ENCODE measurements around the gene CCNE1.

The CCNE1 gene

GRCh38 chr19:29845574-29846176 lies 33.9 kb downstream of the CCNE1 start:
- DNase-seq = peak; percentile 39 to 70

DNA sequence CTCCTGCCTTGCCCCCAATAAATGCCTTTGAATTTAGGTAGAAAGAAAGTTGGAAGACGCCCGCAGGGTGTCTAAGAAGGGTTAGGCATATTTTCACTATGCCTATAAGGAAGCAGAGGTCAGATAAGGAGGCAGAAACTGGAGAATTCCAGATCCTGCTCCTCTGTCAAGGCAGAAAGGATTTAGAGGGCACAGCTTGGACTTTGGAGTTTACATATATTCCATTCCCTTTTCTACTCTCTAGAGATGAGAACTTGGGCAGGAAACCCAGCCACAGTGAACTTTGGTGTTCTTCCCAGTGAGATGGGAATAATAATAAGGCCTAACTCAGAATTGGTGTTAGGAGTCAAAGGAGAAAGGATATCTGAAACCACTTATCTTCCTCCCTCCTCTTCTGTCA lies 37.4 kb downstream of the CCNE1 start:
- no peak for DNase-seq

DNA sequence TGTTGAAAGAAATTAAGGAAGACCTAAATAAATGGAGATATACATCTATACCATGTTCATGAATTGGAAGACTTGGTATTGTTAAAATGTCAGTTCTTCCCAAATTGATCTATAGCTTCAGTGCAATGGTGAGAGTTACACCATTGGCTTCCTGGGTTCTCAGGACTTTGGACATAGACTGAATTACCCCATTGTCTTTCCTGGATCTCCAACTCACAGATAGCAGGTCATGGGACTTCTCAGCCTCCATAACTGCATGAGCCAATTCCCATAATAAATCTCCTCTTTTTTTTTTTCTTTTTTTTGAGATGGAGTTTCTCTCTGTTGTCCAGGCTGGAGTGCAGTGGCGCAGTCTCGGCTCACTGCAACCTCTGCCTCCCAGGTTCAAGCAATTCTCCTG lies 38.7 kb downstream of the CCNE1 start:
- DNase-seq = no peak

DNA sequence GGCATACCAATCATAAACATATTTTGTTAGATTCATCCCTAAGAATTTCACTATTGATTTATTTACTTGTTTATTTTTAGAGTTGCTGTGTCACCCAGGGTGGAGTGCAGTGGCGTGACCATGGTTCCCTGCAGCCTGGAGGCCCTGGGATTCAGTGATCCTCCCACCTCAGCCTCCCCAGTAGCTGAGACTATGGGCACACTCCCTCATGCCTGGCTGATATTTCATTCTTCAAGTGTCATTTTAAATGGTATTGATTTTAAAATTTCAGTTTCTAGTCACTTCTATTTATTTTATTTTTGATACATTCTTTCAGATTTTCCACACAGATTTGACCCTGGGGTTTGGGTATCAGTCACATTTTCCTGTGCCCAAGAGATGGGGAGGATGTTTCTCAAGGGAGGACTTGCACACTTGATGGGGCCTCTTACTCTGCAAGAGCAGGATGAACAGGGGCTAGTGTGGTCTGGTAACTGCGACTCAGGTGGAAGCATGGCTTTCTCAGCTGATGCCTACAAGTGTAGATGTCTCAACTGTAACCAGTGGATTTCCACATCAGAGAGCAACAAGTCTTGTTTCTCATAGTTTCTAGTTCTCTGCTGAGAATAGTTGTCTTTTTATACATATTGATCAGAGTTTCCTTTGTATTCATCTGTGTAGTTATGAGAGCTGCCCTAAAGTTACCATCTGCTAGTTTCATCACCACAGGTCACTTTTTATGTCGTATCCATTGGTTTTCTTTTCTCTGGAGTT lies 40.2 kb downstream of the CCNE1 start:
- DNase-seq = no peak

- no peak for DNase-seq
Measured at GRCh38 chr19:29854033-29854432, 42.2 kb downstream of the CCNE1 start.

GRCh38 chr19:29855087-29855486 lies 43.3 kb downstream of the CCNE1 start:
- DNase-seq = no peak

DNA sequence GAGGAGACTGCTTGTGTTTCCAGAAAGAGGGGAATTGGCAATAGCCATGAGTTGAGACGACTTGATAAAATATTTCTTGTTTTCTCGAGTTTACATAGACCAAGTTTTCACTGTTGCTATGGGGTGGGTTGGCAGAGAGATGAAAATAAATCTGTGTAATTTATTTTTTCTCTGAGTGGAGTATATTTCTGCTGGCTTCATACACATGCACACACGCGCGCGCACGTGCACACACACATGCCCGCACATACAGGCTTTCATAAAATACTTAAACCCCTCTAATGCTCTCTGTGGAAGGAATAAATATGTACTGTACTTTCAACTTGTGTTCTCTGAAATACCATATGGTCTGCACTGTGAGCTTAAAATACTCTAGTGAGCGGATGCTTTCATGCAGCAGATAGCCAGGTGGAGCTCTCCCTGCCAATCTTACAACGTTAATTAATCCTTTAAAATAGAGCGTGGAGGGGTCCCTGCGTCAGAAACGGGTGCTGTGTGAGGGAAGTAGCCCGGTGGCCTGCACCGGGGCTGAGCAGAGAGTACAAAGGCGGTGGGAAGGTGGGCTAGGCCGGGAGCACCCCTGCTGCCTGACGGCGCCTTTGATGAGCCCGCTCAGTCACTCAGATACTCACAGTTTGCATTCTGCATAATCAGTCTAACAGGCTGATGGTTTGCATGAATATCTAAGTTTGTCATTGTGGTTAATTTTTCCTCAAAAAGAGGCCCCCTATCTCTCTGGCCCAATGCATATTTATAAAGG lies 44.1 kb downstream of the CCNE1 start:
- no peak for DNase-seq

- DNase-seq = no peak
Measured at GRCh38 chr19:29858000-29858596, 46.3 kb downstream of the CCNE1 start.

- no peak for DNase-seq
Measured at GRCh38 chr19:29858621-29859020, 46.8 kb downstream of the CCNE1 start.

DNA sequence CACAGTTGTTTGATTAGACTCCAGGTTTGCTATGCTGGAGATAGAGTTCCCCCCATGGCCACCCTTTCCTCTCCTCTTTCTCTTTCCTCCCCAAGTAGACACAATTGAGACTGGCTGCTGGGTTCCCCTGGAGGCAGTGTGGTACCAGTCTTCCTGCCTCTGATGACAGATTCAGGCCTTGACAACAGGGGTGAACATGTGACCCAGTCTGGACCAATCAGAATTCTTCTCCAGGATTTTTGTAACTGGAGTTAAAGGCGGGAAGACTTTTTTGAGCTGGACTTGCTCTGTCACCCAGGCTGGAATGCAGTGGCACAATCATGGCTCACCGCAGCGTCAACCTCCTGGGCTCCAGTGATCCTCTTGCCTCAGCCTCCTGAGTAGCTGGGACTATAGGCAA lies 48.7 kb downstream of the CCNE1 start:
- DNase-seq = peak; percentile 9 to 26

DNA sequence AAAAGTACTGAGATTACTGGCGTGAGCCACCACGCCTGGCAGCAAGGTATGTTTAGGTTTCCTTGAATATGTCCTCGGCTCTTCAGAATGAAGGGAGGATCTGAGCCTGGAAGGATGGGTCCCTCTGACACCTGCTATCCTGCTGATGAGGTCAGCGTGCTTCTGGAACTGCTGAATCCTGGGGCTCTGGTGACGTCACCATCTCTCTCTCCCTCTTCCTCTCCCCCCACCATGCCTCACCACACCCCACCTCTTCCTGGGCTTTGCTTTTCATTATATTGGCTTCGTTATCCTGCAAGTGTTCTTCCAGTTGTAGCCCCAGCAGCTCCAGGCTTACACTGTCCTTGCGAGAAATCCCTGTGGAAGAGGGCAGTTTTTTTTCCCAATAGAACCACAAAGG lies 49.8 kb downstream of the CCNE1 start:
- no peak for DNase-seq

DNA sequence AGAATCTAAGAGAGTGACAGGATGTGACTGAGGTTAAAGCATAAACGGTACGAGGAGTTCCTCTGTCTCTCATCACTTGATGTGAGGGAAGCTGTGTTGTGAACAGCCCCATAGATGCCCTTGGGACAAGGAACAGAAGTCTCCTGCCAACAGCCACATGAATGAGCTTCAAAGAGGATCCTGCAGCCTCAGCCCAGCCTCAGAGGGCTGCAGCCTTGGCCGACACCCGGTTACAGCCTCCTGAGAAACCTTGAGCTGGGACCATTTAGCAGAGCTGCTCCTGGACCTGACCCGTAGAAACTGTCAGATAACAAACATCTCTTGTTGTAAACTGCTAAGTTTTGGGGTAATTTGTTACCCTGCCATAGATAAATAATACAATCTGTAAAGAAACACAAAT lies 54.2 kb downstream of the CCNE1 start:
- DNase-seq = no peak

- DNase-seq = no peak
Measured at GRCh38 chr19:29867984-29868383, 56.2 kb downstream of the CCNE1 start.

GRCh38 chr19:29871143-29871542 lies 59.4 kb downstream of the CCNE1 start:
- DNase-seq = no peak

GRCh38 chr19:29872224-29872731 lies 60.5 kb downstream of the CCNE1 start:
- DNase-seq = peak; percentile 16 to 46

DNA sequence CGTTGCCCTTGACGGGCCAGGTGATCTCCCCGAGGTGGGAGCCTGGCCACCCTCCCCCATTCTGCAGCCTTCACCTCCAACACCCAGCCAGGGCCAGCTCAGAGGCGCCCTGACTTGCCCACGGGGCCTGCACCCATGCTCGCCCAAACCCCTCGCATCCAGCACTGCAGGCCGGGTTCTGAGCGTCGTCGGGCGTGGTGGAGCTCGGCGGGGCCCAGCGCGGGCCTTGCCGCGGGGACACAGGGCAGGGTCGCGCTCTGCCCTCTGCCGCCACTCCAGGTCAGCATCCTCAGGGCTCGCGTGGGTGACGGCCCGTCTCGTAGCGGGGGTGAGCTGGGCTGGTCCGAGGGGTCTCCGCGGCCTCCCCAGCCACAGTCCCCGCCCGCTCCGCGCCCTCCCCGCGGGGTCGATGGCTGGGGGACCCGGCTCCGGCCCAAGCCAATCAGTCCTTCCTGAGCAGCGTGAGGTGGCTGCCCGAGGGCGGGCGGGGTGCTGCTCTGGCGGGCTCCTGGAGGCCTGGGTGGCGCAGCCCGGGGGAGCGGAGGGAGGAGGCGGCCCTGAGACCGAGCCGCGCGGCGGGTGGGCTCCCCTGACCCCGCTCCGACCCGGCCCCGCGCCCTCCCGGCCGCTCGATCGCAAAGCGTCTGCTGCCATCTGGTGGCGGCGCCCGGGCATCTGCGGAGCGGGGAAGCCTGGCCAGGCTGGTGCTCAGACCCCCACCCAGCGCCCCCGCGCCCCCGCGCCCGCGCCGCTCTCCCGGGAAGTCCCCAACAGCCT lies 61.4 kb downstream of the CCNE1 start:
- DNase-seq = peak in 1 of 2 donors; percentile 43
